GM10248 (cell line): Measurements from ENCODE around the gene MAB21L3.

Source experiments
- CTCF ChIA-PET: fragments of 300-600 bp; sonication (Branson Sonifier 250); formaldehyde crosslinking; extraction: SDS; loops from one replicate; lab custom pipeline; 2021; ENCODE audit warnings: antibody characterized with exemption; lab: Yijun Ruan, JAX
- POLR2A ChIA-PET: fragments of 350-650 bp; sonication (Branson Sonifier 250); formaldehyde crosslinking; extraction: SDS; loops from one replicate; lab custom pipeline; 2020; ENCODE audit warnings: antibody characterized with exemption; lab: Yijun Ruan, JAX
- DNase-seq: peaks from one replicate; pipeline ENCODE4 v3.0.0; 2012; ENCODE audit errors: extremely low spot score
- TF ChIP-seq, protein P1 (sequence below): IDR thresholded peaks from 2 replicates; pipeline ENCODE4 v1.5.1; 2012; ENCODE audit warnings: mild to moderate bottlenecking, low read depth; ENCODE audit errors: extremely low read depth, missing control alignments, control extremely low read depth

The MAB21L3 gene

DNA sequence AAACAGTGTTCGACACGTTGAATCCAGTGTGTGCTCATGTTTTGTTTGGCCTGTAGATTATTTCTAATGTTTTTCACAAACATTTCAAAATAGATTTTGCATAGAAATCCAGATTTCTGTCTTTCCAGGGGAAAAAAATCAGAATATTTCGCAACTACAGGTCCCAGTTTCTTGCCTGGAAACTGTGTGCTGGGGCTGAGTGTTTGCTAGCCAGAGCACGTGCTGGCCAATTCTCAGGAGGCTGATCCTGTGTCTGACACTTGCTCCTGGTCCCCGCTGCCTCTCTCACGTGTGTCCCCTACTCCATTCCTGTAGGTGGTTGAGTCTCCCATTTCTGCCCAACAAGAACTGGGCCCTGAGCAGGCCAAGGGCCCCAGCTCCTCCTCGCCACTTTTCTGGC, 2.4 kb downstream of the MAB21L3 start:
- ChIA-PET CTCF (interaction anchor here (0.6 to 2.0 kb wide), 2 partner anchors 11 kb away, joined by 3 to 7 read pairs; no protein-coding TSS in a partner anchor), POLR2A (no interaction called here)
- TF ChIP-seq, protein P1, sequence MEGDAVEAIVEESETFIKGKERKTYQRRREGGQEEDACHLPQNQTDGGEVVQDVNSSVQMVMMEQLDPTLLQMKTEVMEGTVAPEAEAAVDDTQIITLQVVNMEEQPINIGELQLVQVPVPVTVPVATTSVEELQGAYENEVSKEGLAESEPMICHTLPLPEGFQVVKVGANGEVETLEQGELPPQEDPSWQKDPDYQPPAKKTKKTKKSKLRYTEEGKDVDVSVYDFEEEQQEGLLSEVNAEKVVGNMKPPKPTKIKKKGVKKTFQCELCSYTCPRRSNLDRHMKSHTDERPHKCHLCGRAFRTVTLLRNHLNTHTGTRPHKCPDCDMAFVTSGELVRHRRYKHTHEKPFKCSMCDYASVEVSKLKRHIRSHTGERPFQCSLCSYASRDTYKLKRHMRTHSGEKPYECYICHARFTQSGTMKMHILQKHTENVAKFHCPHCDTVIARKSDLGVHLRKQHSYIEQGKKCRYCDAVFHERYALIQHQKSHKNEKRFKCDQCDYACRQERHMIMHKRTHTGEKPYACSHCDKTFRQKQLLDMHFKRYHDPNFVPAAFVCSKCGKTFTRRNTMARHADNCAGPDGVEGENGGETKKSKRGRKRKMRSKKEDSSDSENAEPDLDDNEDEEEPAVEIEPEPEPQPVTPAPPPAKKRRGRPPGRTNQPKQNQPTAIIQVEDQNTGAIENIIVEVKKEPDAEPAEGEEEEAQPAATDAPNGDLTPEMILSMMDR, result no peak
- no peak for DNase-seq

DNA sequence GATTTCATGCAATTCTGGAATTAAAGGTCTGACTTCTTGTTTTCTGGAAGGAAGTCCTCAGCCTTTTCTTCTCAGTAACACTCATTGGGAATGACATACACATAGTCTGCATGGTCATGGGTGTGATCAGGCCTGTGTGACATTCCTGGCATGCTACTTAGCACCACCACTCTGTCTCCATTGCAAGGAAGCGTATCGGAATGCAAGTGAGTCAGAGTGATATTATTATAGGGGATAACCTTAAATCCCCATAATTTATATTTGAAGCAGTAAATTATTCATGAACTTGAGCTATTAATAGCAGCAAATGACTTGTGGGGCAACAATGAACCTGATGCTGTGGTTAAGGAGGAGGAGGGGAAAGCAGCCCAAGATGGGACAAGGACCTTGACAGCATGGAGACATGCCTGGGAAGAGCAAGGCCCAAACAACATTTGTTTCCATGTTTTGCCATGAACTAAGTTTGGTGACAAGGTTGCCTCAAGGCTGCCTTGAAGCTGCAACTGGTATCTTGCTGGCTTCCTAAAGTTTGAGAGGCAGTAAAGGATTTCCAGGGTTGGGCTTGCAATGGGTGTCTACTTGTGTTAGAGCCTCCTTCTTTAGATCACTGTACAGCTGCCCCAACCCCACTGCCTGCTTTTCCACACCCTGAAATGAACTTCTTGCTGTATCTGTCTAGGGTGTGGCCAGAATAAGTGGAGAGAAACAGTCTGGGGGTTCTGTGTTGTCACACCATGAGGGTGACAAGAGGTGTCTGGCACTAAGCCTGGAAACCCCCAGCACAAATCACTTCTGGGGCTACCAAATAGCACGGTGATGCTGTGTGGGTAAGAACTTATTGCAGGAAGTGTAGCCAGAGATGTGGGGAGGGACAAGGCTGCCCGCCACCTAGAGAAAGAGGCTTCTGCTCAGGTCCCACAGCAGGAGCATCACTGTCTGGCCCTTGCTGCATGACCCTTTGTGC, 4.6 kb downstream of the MAB21L3 start:
- TF ChIP-seq, protein P1, result no peak
- ChIA-PET POLR2A (no interaction called here), CTCF (interaction anchor here (1.0 kb wide), 1 partner anchor 23 kb away, joined by 5 read pairs; no protein-coding TSS in a partner anchor)
- DNase-seq, result no peak

DNA sequence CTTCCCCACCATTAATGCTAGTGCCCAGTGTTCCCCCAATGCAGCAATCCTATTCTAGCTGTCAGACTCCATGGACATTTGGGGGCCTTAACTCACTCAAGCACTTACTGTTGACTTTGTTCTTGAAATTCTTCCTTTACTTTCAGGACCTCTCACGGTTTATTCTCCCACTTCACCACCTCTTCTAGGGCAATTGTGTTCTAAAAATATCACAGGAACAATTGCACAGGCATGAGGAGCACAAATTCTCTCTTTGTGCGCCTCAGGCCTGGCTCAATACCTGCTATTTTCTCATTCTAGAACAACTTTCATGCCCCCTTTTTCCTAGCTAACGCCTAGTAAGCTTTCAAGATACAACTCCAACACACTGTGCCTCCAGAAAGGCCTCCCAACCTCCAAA, 7.3 kb downstream of the MAB21L3 start:
- ChIA-PET CTCF (interaction anchor here (1.0 kb wide), 1 partner anchor 367 kb away, joined by 3 read pairs; no protein-coding TSS in a partner anchor), POLR2A (no interaction called here)
- TF ChIP-seq, protein P1, result no peak
- DNase-seq, result no peak

DNA sequence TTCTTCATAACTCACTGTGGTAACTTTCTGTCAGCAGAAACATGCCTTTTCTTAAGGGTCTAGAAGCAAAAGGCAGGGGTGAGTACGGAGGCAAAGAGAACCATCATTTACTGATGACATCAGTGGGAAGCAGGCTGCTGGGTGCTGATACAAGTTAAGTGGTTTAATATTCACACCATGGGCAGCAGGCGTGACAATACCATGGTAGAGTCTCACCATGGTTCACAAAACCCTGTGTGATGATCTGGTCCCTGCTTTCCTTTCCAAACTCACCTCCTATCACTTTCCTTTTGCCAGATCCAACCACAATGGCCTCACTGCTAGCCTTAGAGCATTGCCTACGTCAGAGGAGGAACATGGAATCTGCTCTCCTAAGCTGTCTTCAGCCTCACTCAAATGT, 8.7 kb downstream of the MAB21L3 start:
- ChIA-PET POLR2A (no interaction called here), CTCF (interaction anchor here (5.0 kb wide), 1 partner anchor 365 kb away, joined by 20 read pairs; no protein-coding TSS in a partner anchor)
- TF ChIP-seq, protein P1, result no peak
- DNase-seq, result no peak

DNA sequence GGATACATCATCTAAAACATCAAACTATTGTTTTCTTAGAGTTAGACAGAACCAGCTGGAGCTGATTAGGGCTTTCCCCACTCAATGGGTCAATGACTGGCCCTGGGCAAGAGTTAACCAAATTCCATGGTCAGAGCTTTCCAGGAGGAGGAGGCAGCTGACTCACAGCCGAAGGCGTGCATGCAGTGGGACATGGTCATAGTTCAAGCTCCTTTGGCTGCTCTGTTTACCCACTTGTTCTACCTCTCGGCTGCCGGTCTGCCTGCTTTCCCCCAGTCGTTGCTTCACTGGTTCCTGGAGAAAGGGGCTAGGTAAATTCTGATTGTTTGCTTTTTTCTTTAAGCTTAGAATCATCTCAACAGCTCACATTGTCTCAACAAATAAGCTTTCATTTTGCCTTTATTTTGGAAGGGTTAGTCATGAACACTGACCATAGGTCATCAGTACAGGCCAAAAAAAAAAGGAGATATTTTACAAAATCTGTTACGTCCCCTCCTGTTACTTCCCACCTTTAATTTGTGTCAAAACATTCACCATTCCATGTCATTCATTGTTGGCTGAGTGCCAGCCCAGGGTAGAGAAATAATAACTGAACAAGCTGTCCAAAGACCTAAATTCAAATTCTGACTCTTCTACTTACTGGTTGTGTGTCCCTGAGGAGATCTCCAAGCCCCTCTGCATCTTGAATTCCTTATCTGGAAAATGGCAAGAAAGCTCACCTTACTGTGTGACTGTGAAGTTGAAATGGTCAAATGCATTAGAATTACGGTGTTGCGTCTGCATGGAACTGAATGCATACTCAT, 12.0 kb downstream of the MAB21L3 start:
- ChIA-PET POLR2A (no interaction called here), CTCF (interaction anchor here (1.0 to 5.0 kb wide), 8 partner anchors 10 to 376 kb away, joined by 3 to 20 read pairs (median 6); partner anchors contain the start of gene MAB21L3)
- TF ChIP-seq, protein P1, result no peak
- no peak for DNase-seq
